NCI-H1436 treated with DMSO at 0.1 percent for 48 hours (cell line): Measurements from ENCODE around the gene PROP1.
"Not testable (repeated sequence)": the region's sequence is repeated elsewhere in the genome, so short reads cannot be mapped to it uniquely, and the experiment has no call there.

ENCODE experiments used
- DNase-seq: peaks from one replicate; lab custom pipeline; 2025; lab: John Stamatoyannopoulos, UW

The PROP1 gene

DNA sequence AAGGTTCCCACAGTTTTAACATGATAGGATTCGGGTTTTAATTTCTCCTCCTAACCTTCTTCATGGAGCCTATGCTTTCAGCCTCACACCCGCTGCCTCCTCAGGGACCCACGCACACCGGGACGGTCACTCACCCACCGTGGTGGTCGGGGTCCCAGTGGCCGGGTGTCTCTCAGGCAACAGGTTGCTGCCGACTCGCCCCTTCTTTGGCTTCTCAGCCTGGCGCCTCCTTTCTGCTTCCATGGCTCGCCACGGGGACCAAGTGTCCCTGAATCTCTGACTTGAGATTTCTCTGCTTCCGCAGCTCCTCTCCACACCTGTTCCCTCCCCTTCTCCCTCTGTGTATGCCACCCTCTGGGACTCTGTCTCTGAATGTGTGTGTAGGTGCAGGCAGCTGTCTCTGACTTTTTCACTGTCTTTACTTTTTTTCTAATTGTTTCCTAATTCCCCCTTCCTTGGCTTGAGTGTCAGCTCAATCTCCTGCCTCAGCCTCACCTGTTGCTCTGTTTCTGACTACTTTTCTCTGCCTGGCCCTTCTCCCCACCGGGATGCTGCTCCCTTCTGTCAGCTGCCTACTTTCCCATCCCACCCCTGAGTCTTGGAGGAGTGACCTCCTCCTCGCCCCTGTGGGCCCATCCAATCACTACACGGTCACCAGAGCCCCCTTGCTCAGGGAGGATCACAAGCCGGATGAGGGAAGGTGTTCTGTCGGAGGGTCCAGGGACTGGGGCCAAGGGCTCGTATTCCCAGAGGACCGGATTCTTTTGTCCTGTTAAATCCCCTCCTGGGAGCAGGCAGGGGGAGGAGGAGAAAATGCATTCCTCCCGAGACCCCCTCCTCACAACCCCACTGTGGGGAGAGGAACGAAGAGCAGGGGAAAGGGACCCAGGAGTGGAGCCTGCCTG, at the start of gene PROP1:
TSS of gene PROP1 (minus strand) at position 552 of the 905 bp plus-strand sequence. CDS start at position 243, 309 bp downstream.
- no peak for DNase-seq

DNA sequence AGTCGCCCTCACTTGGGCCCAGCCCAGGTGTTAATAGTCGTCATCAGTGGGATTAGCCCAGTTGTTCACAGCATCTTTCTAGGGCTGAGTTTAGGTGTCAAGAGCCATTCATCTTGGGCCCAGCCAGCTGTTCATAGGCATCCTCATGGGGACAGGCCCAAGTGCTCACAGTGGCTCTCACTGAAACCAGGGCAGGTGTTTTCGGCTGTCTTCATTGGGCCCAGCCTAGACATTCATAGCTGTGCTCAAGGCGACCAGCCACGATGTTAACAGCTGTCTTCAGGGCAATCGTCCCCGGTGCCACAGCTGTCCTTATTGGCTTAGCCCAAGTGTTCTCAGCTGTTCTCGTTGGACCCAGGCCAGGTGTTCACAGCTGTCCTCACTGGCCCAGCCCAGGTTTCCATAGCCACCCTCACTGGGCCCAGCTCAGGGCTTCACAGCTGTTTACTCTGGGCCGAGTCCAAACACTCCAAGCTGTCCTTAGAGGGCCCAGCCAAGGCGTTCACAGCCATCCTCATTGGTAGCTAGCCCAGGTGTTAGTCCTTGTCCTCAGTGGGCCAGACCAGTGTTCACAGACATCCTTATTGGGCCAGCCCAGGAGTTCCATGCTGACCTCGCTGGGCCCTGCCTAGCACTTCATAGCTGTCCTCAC, 23.5 kb upstream of the PROP1 start:
- not testable (repeated sequence) for DNase-seq

GRCh38 chr5:178012758-178013157, 16.7 kb upstream of the PROP1 start:
- not testable (repeated sequence) for DNase-seq

GRCh38 chr5:178011816-178012554, 15.9 kb upstream of the PROP1 start:
- DNase-seq = not testable (repeated sequence)

DNA sequence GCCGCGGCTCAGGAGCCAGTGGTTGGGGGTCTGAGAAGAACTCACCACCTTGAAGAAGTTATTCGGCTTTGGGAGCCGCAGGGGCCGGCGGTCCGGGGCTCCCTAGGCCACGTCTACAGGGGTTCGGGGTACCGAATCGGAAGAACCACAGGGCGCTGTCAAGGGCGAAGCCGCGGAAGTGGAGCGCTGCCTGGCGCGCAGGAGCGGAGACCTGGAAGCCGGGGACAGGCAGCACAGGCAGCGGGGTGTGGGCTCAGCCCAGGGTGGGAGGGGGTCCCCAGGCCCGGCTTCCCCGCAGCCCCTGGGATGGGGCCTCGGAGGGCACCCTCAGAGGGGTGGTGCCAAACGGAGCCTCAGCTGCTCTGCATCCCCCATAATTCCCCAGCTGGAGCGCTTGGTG, 11.2 kb upstream of the PROP1 start:
- not testable (repeated sequence) for DNase-seq

DNA sequence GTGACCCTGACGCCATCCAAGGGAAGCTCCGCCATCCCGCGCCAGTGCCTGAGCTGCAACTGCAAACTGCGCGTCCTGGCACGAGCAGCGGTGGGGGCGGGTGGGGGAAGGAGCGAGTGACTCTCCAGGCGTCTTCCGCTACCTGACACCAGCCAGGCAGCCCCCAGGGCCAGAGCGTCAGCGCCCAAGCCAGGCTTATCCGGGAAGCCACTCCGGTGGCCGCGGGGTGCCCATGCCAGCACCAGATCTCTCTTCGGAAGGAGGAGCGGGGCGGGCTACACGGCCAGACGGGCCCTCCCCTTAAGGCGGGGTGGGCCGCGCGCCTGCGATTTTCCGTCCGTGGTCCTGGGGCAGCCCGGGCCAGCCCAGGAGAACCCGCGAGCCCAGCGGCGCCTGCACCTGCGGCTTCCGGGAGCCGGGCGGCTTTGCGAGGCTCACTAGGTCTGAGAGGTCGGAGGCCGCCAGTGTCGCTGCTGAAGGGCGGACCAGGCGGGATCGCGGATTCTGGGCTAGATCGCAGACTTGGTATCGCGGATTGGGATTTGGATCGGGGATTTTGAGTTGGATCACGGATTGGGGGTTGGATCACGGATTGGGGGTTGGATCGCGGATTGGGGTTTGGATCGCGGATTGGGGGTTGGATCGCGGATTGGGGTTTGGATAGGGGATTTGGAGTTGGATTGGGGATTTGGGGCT, 10.6 kb upstream of the PROP1 start:
- not testable (repeated sequence) for DNase-seq

DNA sequence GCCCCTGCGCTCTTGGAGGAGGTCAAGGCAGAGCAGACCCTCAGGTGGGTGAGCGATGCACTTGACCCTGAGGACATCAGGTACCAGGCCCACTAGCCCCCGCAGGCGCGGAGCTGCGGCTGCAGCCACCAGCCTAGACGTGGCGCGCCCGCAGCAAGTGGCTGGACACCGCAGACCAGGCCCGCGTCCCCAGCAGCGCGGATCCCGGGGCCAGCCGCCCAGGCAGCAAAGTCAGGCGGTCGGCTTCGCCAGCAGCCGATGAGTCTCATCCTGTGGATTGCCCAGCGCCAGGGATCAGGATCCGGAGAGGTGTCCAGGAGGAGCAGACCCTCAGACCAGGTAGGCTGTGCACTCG, 10.1 kb upstream of the PROP1 start:
- not testable (repeated sequence) for DNase-seq

- no peak for DNase-seq
These were observed 1.8 kb upstream of the PROP1 start for GRCh38 chr5:177997846-177998245.

- DNase-seq = no peak
These were observed 1.3 kb upstream of the PROP1 start for GRCh38 chr5:177997319-177997670.

DNA sequence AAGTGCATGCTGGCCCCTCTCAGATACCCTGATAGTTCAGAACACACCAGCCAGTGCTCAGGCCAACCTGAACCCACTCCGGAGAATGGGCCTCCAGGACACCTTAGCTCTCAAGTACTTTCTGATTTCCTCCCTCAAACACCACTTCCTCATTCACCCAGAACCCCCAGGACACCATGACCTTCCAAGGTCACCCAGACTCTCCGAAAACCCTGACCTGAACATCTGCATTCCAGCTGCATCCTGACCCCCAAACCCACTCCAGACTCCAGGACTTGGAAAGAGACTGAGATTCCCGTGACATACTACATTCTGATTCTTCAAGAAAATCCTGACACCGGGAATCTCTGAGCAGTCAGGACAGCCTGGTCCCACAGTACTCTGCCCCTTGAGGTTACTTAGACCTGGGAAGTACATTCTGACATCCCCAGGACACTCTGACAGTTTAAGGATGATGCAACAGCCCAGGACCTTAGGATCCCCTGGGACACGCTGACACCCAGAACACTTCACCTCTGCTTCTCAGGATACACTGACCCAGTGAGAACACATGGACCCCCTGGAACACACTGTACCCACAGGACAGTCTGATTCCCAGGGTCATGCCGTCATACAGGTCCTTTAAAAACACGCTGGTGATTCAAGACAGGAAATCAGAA, 747 bp upstream of the PROP1 start:
- no peak for DNase-seq

DNA sequence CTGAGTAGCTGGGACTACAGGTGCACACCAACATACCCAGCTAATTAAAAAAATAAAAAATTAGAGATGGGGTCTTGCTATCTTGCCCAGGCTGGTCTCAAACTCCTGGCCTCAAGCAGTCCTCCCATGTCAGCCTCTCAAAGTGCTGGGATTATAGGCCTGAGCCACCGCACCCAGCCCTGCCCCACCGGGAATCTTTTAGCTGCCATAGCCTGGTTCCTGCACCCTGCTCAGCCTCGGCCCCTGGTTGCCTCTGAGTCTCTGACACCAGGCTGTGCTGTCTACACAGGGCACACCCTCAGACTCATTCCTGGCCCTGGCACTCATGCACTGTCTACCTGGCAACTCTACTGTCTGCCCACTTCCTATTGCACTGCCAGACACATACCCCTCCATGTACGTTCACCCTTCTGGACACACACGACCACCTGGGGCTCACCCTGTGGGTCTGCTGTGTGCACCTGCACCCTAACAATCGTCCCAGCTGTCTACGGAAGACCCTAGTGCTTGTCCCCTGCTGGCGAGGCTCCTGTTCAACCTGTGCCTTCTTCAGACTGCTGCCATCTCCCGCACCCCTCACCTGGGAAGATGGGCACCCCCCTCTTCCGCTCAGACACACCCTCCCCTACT, 1.4 kb downstream of the PROP1 start:
- no peak for DNase-seq

- no peak for DNase-seq
These were observed 2.0 kb downstream of the PROP1 start for GRCh38 chr5:177994063-177994462.

- no peak for DNase-seq
These were observed 3.6 kb downstream of the PROP1 start for GRCh38 chr5:177992466-177992865.

DNA sequence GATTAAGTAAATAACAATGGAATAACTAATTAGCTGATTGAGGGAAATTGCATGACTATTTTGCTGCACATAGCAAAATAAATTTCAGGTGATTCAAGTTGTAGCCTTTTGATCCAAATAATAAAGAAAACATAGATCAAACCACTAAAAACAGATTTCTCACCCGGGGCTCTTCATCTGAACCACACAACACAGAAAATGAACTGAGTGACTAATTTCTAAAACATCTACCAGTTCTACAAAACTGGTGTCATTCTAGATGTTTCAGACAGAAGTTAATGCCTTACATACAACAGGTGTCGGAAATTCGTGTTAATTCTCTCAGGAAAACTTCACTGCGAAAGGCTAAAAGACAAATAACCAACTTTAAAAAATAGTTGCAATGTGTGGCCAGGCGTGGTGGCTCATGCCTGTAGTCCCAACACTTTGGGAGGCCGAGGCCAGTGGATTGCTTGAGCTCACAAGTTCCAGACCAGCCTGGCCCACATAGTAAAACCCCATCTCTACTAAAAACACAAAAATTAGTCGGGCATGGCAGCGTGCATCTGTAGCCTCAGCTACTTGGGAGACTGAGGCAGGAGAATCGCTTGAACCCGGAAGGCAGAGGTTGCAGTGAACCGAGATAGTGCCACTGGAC, 6.9 kb downstream of the PROP1 start:
- DNase-seq = no peak

DNA sequence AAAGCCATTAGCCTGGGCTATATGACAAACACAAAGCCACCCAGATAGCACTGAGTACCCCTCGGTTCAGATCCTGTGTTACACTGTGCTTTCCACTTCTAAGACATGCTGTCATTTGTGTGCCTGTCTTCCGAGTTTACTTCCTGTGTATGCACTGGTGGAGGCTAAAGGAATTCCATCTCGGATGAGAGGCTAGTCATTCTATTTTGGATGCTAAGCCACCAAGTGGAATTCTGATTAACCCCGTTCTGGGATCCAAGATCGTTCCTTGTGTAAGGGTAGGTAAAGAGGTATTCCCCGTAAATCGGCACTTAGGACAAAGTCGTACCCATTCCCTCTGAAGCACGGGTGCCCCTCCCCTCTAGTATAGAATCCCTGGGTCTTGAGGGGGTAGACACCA, 8.7 kb downstream of the PROP1 start:
- no peak for DNase-seq

GRCh38 chr5:177985430-177986040, 10.5 kb downstream of the PROP1 start:
- no peak for DNase-seq

GRCh38 chr5:177984584-177985206, 11.3 kb downstream of the PROP1 start:
- no peak for DNase-seq

- no peak for DNase-seq
These were observed 12.1 kb downstream of the PROP1 start for GRCh38 chr5:177983763-177984583.

DNA sequence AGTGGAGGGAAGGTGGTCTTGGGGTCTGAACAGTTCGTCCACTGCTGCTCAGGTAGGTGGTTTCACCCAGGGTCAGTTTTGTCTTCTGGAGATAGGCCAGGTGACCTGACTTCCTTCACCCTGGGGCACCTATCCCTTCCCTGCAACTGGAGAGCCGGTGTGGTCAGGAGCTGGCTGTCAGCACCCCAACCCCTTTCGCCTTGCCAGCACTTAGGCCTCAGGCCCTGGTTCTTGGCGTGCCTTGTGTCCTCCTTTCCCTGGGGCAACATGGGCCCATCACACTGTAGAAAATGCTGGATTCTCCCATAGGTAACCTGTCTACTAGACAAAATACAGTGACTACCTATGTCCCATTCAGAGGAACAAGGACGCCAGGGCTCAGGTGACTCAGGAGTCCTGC, 13.1 kb downstream of the PROP1 start:
- no peak for DNase-seq
